Suprapubic skin (tissue), 4 donors: Measurements from ENCODE around the gene NSUN2. TPM values are rescaled to one million over a fixed set of nuclear protein-coding genes. Genes with fewer than 3 reads are reported as not detected.
A peak's percentile ranks its signal among the peaks of the same experiment; 100 is the strongest.
"Not testable (repeated sequence)": the region's sequence is repeated elsewhere in the genome, so short reads cannot be mapped to it uniquely, and the experiment has no call there.

Source experiments
- DNase-seq, 2 donors: peaks; one replicate each; pipeline ENCODE4 v3.0.0-alpha.2; 2019; ENCODE audit warnings: low spot score in 2 of 2
- H3K27ac ChIP-seq: fragments of 200-600 bp; sonication (generic); one replicate; pipeline ENCODE4 v1.5.1; 2019
- H3K27me3 ChIP-seq: fragments of 200-600 bp; sonication (generic); one replicate; pipeline ENCODE4 v1.5.1; 2019
- H3K36me3 ChIP-seq: fragments of 200-600 bp; sonication (generic); one replicate; pipeline ENCODE4 v1.5.1; 2019
- H3K4me1 ChIP-seq: fragments of 200-600 bp; sonication (generic); one replicate; pipeline ENCODE4 v1.5.1; 2019
- H3K4me3 ChIP-seq: fragments of 200-600 bp; sonication (generic); one replicate; pipeline ENCODE4 v1.5.1; 2019; ENCODE audit warnings: mild to moderate bottlenecking
- H3K9me3 ChIP-seq: fragments of 200-600 bp; sonication (generic); one replicate; pipeline ENCODE4 v1.5.1; 2019
- CTCF ChIP-seq, 2 donors: fragments of 200-600 bp in 1 of 2; fragments of 450-650 bp in 1 of 2; sonication (generic) in 1 of 2; IDR thresholded peaks; one replicate each; pipeline ENCODE4 v1.5.1; 2016 to 2019; ENCODE audit warnings: antibody characterized with exemption in 2 of 2, mild to moderate bottlenecking in 1 of 2, moderate library complexity in 1 of 2
- EP300 ChIP-seq: sonication (generic); formaldehyde crosslinking; IDR thresholded peaks from one replicate; pipeline ENCODE4 v1.6.1; 2017; ENCODE audit warnings: antibody characterized with exemption
- POLR2A ChIP-seq, 2 donors: fragments of 450-650 bp; IDR thresholded peaks; one replicate each; pipeline ENCODE4 v1.6.1; 2017; ENCODE audit warnings: antibody characterized with exemption in 2 of 2, mild to moderate bottlenecking in 2 of 2, moderate library complexity in 2 of 2
- POLR2AphosphoS5 ChIP-seq, 3 donors: sonication (generic); formaldehyde crosslinking; IDR thresholded peaks; one replicate each; pipeline ENCODE4 v1.6.1; 2017; ENCODE audit warnings: antibody characterized with exemption in 3 of 3
- WGBS: methylation state at CpG from one replicate; pipeline ENCODE4 v1.1.5; 2018; 5-methylcytosine and 5-hydroxymethylcytosine counted together
- total RNA-seq, 4 donors: library from RNA; depleted of rRNA; stranded (reverse); fragments of >200 nt; gene quantifications; one replicate each; pipeline ENCODE4 v1.1.0, GENCODE V29; 2016

The NSUN2 gene
- total RNA-seq, 4 donors from 2014 or later = 48.8 to 90.8 (median 56.4) TPM

- Histone ChIP-seq H3K4me3 (no peak overlapping the region), H3K36me3 (no peaks in the 10 kb centered on the region), H3K27ac (no peak overlapping the region), H3K9me3 (no peaks in the 10 kb centered on the region), H3K27me3 (peaks cover 35% of the 10 kb centered on the region), H3K4me1 (no peaks in the 10 kb centered on the region)
- TF ChIP-seq POLR2AphosphoS5 (IDR thresholded peaks at IDR 0.05) (no peak), POLR2A (IDR thresholded peaks at IDR 0.05) (no peak), EP300 (no peak), CTCF (IDR thresholded peaks at IDR 0.05) (no peak)
- peak in 1 of 2 donors; percentile 64 for DNase-seq
- 83% methylated on average over 19 of the region's 30 CpGs for WGBS
Observed at GRCh38 chr5:6572086-6572824, 60.6 kb downstream of the NSUN2 start.

- not testable (repeated sequence) for H3K36me3 ChIP-seq, DNase-seq, H3K4me3 ChIP-seq, H3K9me3 ChIP-seq, H3K4me1 ChIP-seq, H3K27ac ChIP-seq
- WGBS = 69% methylated on average over 1 of the region's 2 CpGs
- H3K27me3 ChIP-seq = peaks cover 35% of the 10 kb centered on the region
Observed at GRCh38 chr5:6571607-6572006, 61.2 kb downstream of the NSUN2 start.

- H3K27ac ChIP-seq = no peak overlapping the region
Observed at GRCh38 chr5:6570530-6570929, 62.3 kb downstream of the NSUN2 start.

GRCh38 chr5:6568889-6569288 lies 64.0 kb downstream of the NSUN2 start:
- Histone ChIP-seq H3K27ac (no peak overlapping the region), H3K36me3 (no peaks in the 10 kb centered on the region), H3K4me3 (no peak overlapping the region), H3K4me1 (no peaks in the 10 kb centered on the region), H3K9me3 (no peaks in the 10 kb centered on the region), H3K27me3 (peaks cover 27% of the 10 kb centered on the region)
- peak in 1 of 2 donors; percentile 48 for DNase-seq
- WGBS = 80% methylated on average over 6 of the region's 6 CpGs
- TF ChIP-seq POLR2AphosphoS5 (IDR thresholded peaks at IDR 0.05) = no peak
- no peak for TF ChIP-seq EP300
- no peak for TF ChIP-seq POLR2A (IDR thresholded peaks at IDR 0.05)
- TF ChIP-seq CTCF (IDR thresholded peaks at IDR 0.05) = no peak

More at GRCh38 chr5:6570530-6570929, 62.3 kb downstream of the NSUN2 start:
- peak in 1 of 2 donors; percentile 7 for DNase-seq
- WGBS = 63% methylated on average over 5 of the region's 5 CpGs
- no peak for TF ChIP-seq EP300
- TF ChIP-seq POLR2A (IDR thresholded peaks at IDR 0.05) = no peak
- no peak for TF ChIP-seq CTCF (IDR thresholded peaks at IDR 0.05)
- no peak for TF ChIP-seq POLR2AphosphoS5 (IDR thresholded peaks at IDR 0.05)
- no peaks in the 10 kb centered on the region for H3K9me3 ChIP-seq
- H3K4me3 ChIP-seq = no peak overlapping the region
- no peaks in the 10 kb centered on the region for H3K4me1 ChIP-seq
- peaks cover 33% of the 10 kb centered on the region for H3K27me3 ChIP-seq
- no peaks in the 10 kb centered on the region for H3K36me3 ChIP-seq

GRCh38 chr5:6568383-6568782 lies 64.5 kb downstream of the NSUN2 start:
- Histone ChIP-seq H3K36me3 (no peaks in the 10 kb centered on the region), H3K27ac (no peak overlapping the region), H3K27me3 (peaks cover 22% of the 10 kb centered on the region), H3K4me3 (no peak overlapping the region), H3K4me1 (no peaks in the 10 kb centered on the region), H3K9me3 (no peaks in the 10 kb centered on the region)
- no peak for TF ChIP-seq EP300
- TF ChIP-seq CTCF (IDR thresholded peaks at IDR 0.05) = no peak
- WGBS = 79% methylated on average over 4 of the region's 6 CpGs
- DNase-seq = peak in 1 of 2 donors; percentile 31

- H3K27ac ChIP-seq = no peak overlapping the region
Observed at GRCh38 chr5:6567835-6568234, 65.0 kb downstream of the NSUN2 start.

More at GRCh38 chr5:6567835-6568234, 65.0 kb downstream of the NSUN2 start:
- Histone ChIP-seq H3K4me1 (no peaks in the 10 kb centered on the region), H3K27me3 (peaks cover 17% of the 10 kb centered on the region), H3K36me3 (no peaks in the 10 kb centered on the region), H3K9me3 (no peaks in the 10 kb centered on the region), H3K4me3 (no peak overlapping the region)
- DNase-seq = peak in 1 of 2 donors; percentile 55
- TF ChIP-seq CTCF (IDR thresholded peaks at IDR 0.05) = no peak
- TF ChIP-seq POLR2A (IDR thresholded peaks at IDR 0.05) = no peak
- no peak for TF ChIP-seq POLR2AphosphoS5 (IDR thresholded peaks at IDR 0.05)
- TF ChIP-seq EP300 = no peak
